Muscle layer of duodenum (tissue), 2 donors: ENCODE data around the gene GRK3.

Experiments used
- H3K27ac ChIP-seq: one replicate; pipeline ENCODE4 v1.7.0; 2013; ENCODE audit warnings: mild to moderate bottlenecking, low read length
- H3K27me3 ChIP-seq: one replicate; pipeline ENCODE4 v1.7.0; 2013; ENCODE audit warnings: low read depth, mild to moderate bottlenecking, control low read depth, low read length
- H3K36me3 ChIP-seq, 2 donors: one replicate each; pipeline ENCODE4 v1.7.0; 2013; ENCODE audit warnings: low read length in 2 of 2, control low read depth in 1 of 2, mild to moderate bottlenecking in 1 of 2; ENCODE audit not compliant: insufficient read depth in 2 of 2, control insufficient read depth in 1 of 2
- H3K4me1 ChIP-seq, 2 donors: one replicate each; pipeline ENCODE4 v1.7.0; 2013; ENCODE audit warnings: low read length in 2 of 2, mild to moderate bottlenecking in 2 of 2, control low read depth in 1 of 2, moderate library complexity in 1 of 2; ENCODE audit not compliant: insufficient read depth in 2 of 2, control insufficient read depth in 1 of 2
- H3K4me3 ChIP-seq, 2 donors: one replicate each; pipeline ENCODE4 v1.7.0; 2013; ENCODE audit warnings: low read length in 2 of 2, low read depth in 1 of 2, mild to moderate bottlenecking in 1 of 2
- H3K9me3 ChIP-seq, 2 donors: one replicate each; pipeline ENCODE4 v1.7.0; 2013; ENCODE audit warnings: low read length in 2 of 2, control low read depth in 1 of 2, mild to moderate bottlenecking in 1 of 2; ENCODE audit not compliant: control insufficient read depth in 1 of 2
- donor health status: healthy.

Gene GRK3

GRCh38 chr22:25718135-25718840 is 153.8 kb downstream of the GRK3 start:
- H3K27me3 ChIP-seq = no peaks in the 10 kb centered on the region
- H3K9me3 ChIP-seq = no peaks in the 10 kb centered on the region
- no peak overlapping the region for H3K27ac ChIP-seq
- no peaks in the 10 kb centered on the region for H3K4me1 ChIP-seq
- H3K4me3 ChIP-seq = no peak overlapping the region
- H3K36me3 ChIP-seq = peaks cover 0 to 8% of the 10 kb centered on the region in 2 donors

DNA sequence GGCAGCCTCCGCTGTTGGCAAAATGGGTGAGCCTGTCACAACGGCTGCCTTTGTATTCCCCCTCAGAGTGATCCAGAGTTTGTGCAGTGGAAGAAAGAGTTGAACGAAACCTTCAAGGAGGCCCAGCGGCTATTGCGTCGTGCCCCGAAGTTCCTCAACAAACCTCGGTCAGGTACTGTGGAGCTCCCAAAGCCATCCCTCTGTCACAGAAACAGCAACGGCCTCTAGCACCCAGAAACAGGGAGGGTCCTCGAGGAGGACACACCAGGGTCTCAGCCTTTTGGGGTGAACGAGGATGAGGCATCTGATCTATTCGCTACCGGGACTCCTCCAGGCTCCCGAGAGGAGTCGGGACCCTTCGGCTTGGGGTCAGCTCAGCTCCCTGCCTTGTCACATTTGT is 157.7 kb downstream of the GRK3 start:
- Histone ChIP-seq H3K4me1 (no peaks in the 10 kb centered on the region), H3K4me3 (no peak overlapping the region), H3K36me3 (peaks cover 0 to 3% of the 10 kb centered on the region in 2 donors), H3K27ac (no peak overlapping the region), H3K27me3 (no peaks in the 10 kb centered on the region), H3K9me3 (no peaks in the 10 kb centered on the region)

- H3K4me3 ChIP-seq = no peak overlapping the region
- peaks cover 0 to 3% of the 10 kb centered on the region in 2 donors for H3K36me3 ChIP-seq
- no peak overlapping the region for H3K27ac ChIP-seq
- no peaks in the 10 kb centered on the region for H3K27me3 ChIP-seq
- no peaks in the 10 kb centered on the region for H3K4me1 ChIP-seq
- H3K9me3 ChIP-seq = no peaks in the 10 kb centered on the region
Observed at GRCh38 chr22:25722626-25723025, 158.2 kb downstream of the GRK3 start.

- Histone ChIP-seq H3K36me3 (peaks cover 0 to 3% of the 10 kb centered on the region in 2 donors), H3K9me3 (no peaks in the 10 kb centered on the region), H3K27me3 (no peaks in the 10 kb centered on the region)
Observed at GRCh38 chr22:25726241-25726640, 161.8 kb downstream of the GRK3 start.

DNA sequence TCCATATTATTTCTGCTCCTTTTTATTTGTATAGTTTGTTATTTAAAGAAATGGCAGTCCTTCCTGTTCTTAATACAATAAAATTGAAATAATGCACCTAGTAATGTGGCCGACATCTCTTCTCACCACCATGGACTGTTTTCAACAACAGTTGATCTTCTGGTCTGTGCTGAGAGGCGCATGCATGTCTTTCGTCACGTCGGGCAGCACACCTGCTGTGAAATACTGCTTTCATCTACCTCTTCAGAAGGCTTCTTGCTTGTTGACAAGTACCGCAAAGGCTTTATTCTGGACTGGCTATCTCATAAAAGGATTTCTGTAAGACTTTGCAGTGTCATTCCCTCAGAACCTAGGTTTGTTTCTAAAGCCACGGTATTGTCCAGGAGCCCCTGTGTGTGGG is 163.6 kb downstream of the GRK3 start:
- Histone ChIP-seq H3K4me3 (no peak overlapping the region), H3K4me1 (no peaks in the 10 kb centered on the region), H3K9me3 (no peaks in the 10 kb centered on the region), H3K27ac (no peak overlapping the region), H3K27me3 (no peaks in the 10 kb centered on the region), H3K36me3 (no peaks in the 10 kb centered on the region)

More at GRCh38 chr22:25726241-25726640, 161.8 kb downstream of the GRK3 start:
- Histone ChIP-seq H3K4me1 (no peaks in the 10 kb centered on the region), H3K4me3 (no peak overlapping the region), H3K27ac (no peak overlapping the region)

- Histone ChIP-seq H3K4me3 (no peak overlapping the region), H3K36me3 (no peaks in the 10 kb centered on the region), H3K27ac (no peak overlapping the region), H3K27me3 (no peaks in the 10 kb centered on the region), H3K4me1 (no peaks in the 10 kb centered on the region), H3K9me3 (no peaks in the 10 kb centered on the region)
Observed at GRCh38 chr22:25729016-25729995, 164.8 kb downstream of the GRK3 start.

DNA sequence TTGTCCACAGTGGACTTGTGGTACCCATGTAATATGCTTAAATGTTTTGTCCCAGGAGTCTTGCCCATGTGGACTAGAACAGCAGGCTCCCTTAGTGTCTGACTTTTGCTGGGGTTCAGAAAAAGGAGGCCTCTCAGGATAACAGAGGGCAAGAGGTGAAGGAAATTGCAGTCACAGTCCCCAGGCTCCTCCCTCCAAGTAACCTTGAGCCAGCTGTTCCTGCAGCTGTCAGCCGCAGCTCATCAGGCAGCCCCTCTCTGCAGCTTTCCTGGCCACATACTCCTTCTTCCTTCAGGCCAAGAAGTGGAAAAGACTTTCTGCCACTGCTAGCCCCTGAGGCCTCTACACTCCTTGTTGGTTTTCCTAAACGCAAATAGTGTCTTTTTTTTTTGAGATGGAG is 171.2 kb downstream of the GRK3 start:
- H3K4me1 ChIP-seq = no peaks in the 10 kb centered on the region
- no peaks in the 10 kb centered on the region for H3K27me3 ChIP-seq
- no peaks in the 10 kb centered on the region for H3K36me3 ChIP-seq
- no peak overlapping the region for H3K27ac ChIP-seq
- no peak overlapping the region for H3K4me3 ChIP-seq
- no peaks in the 10 kb centered on the region for H3K9me3 ChIP-seq

DNA sequence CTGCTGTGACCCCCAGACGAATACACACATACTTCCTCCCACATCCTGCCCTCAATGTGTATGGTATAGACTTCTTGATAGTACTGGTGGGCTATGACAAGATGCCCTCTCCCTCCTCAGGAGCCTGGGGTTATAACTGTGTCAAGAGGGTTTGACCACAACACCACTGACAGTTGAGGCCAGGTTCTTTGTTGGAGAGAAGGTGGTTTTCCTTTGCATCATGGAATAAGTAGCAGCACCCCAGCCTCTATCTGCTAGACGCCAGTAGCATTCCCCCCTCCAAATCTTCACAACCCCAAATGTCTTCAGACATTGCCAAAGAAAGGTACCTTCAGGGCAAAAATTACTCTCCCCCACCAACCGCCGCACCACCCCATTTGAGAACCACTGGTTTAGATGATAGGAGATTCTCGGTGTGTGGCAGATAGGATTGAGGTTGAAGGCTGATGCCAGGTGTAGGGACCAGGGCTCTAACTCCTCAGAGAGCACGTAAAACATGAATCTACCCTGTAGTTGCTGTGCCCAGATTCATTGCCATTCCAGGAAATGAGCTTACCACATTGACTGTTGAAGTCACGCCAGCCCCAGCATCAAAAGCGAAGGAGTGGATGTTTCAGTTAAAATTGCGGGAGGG is 172.0 kb downstream of the GRK3 start:
- Histone ChIP-seq H3K9me3 (no peaks in the 10 kb centered on the region), H3K27ac (no peak overlapping the region), H3K36me3 (no peaks in the 10 kb centered on the region), H3K27me3 (no peaks in the 10 kb centered on the region), H3K4me3 (no peak overlapping the region), H3K4me1 (no peaks in the 10 kb centered on the region)

- Histone ChIP-seq H3K27ac (no peak overlapping the region), H3K4me1 (no peaks in the 10 kb centered on the region), H3K4me3 (no peak overlapping the region), H3K9me3 (no peaks in the 10 kb centered on the region), H3K27me3 (no peaks in the 10 kb centered on the region), H3K36me3 (no peaks in the 10 kb centered on the region)
Observed at GRCh38 chr22:25739659-25740344, 175.3 kb downstream of the GRK3 start.

- Histone ChIP-seq H3K4me3 (no peak within 1 kb of the TSS), H3K36me3 (no peaks in the 10 kb centered on the region), H3K9me3 (no peaks in the 10 kb centered on the region), H3K27me3 (no peaks in the 10 kb centered on the region), H3K27ac (no peak within 1 kb of the TSS), H3K4me1 (no peaks in the 10 kb centered on the region)
Observed at GRCh38 chr22:25741692-25742626, 177.5 kb downstream of the GRK3 start, which contains the start of gene MYO18B. Gene MYO18B, plus strand, starts transcription at chr22:25742188. Its CDS starts 18,905 bp downstream, at chr22:25761093.
